H9 (cell line): ENCODE results near the gene VPS9D1. TPM values are rescaled to one million over a fixed set of nuclear protein-coding genes. Genes with fewer than 3 reads are reported as not detected.

Experiments used
- DNase-seq: peaks from one replicate; pipeline ENCODE4 v3.0.0-alpha.2; 2017
- H2AFZ ChIP-seq: one replicate; pipeline ENCODE4 v1.6.1; 2013; ENCODE audit warnings: mild to moderate bottlenecking, low read length, control low read depth, moderate library complexity
- H2AK5ac ChIP-seq: 2 replicates; pipeline ENCODE4 v1.6.1; 2013; ENCODE audit warnings: low read length, control low read depth, mixed read lengths; ENCODE audit not compliant: insufficient read length
- H2BK120ac ChIP-seq: one replicate; pipeline ENCODE4 v1.6.1; 2013; ENCODE audit warnings: low read depth, mild to moderate bottlenecking, low read length, control low read depth, inconsistent platforms; ENCODE audit not compliant: poor library complexity, severe bottlenecking
- H2BK12ac ChIP-seq: 2 replicates; pipeline ENCODE4 v1.6.1; 2013; ENCODE audit warnings: low read length, control low read depth, mixed read lengths, low read depth; ENCODE audit not compliant: insufficient read length
- H2BK15ac ChIP-seq: 2 replicates; pipeline ENCODE4 v1.6.1; 2013; ENCODE audit warnings: low read depth, low read length, control low read depth
- H2BK20ac ChIP-seq: one replicate; pipeline ENCODE4 v1.6.1; 2013; ENCODE audit warnings: low read depth, mild to moderate bottlenecking, low read length, control low read depth, inconsistent platforms; ENCODE audit not compliant: poor library complexity, severe bottlenecking
- H2BK5ac ChIP-seq: 2 replicates; pipeline ENCODE4 v1.6.1; 2013; ENCODE audit warnings: low read length, control low read depth, mixed read lengths; ENCODE audit not compliant: insufficient read length
- H3K14ac ChIP-seq: 2 replicates; pipeline ENCODE4 v1.6.1; 2013; ENCODE audit warnings: low read length, control low read depth; ENCODE audit not compliant: insufficient read depth
- H3K18ac ChIP-seq: 2 replicates; pipeline ENCODE4 v1.6.1; 2013; ENCODE audit warnings: low read depth, mild to moderate bottlenecking, mixed read lengths, low read length, control low read depth; ENCODE audit not compliant: insufficient read length
- H3K23ac ChIP-seq: 2 replicates; pipeline ENCODE4 v1.6.1; 2013; ENCODE audit warnings: low read length, control low read depth, mixed read lengths, low read depth; ENCODE audit not compliant: insufficient read length
- H3K23me2 ChIP-seq: 2 replicates; pipeline ENCODE4 v1.6.1; 2013; ENCODE audit warnings: low read depth, mild to moderate bottlenecking, mixed read lengths, low read length, control low read depth; ENCODE audit not compliant: insufficient read length, poor library complexity, severe bottlenecking
- H3K27ac ChIP-seq: 2 replicates; pipeline ENCODE4 v1.5.1; 2013; ENCODE audit warnings: low read length, control low read depth, mixed read lengths, low read depth; ENCODE audit not compliant: insufficient read length
- H3K27me3 ChIP-seq: 2 replicates; pipeline ENCODE4 v1.6.1; 2013; ENCODE audit warnings: low read length, control low read depth, inconsistent platforms; ENCODE audit not compliant: insufficient read depth
- H3K4ac ChIP-seq: 2 replicates; pipeline ENCODE4 v1.6.1; 2013; ENCODE audit warnings: low read depth, mild to moderate bottlenecking, control low read depth, inconsistent platforms, low read length, moderate library complexity
- H3K4me1 ChIP-seq: 2 replicates; pipeline ENCODE4 v1.6.1; 2013; ENCODE audit warnings: low read length, control low read depth, inconsistent platforms; ENCODE audit not compliant: insufficient read depth
- H3K4me2 ChIP-seq: 2 replicates; pipeline ENCODE4 v1.6.1; 2013; ENCODE audit warnings: low read length, control low read depth, mixed read lengths; ENCODE audit not compliant: insufficient read length, insufficient read depth
- H3K56ac ChIP-seq: 2 replicates; pipeline ENCODE4 v1.6.1; 2013; ENCODE audit warnings: low read depth, mild to moderate bottlenecking, mixed read lengths, low read length, control low read depth; ENCODE audit not compliant: insufficient read length
- H3K79me1 ChIP-seq: 2 replicates; pipeline ENCODE4 v1.6.1; 2013; ENCODE audit warnings: low read depth, mild to moderate bottlenecking, moderate library complexity, low read length, control low read depth, inconsistent platforms; ENCODE audit not compliant: insufficient read depth, poor library complexity, severe bottlenecking
- H3K79me2 ChIP-seq: 2 replicates; pipeline ENCODE4 v1.6.1; 2013; ENCODE audit warnings: low read length, control low read depth, inconsistent platforms; ENCODE audit not compliant: insufficient read depth
- H3K9ac ChIP-seq: 2 replicates; pipeline ENCODE4 v1.6.1; 2013; ENCODE audit warnings: low read length, control low read depth, mixed read lengths; ENCODE audit not compliant: insufficient read length; ENCODE audit errors: extremely low read depth
- H3K9me3 ChIP-seq: one replicate; pipeline ENCODE4 v1.6.1; 2013; ENCODE audit warnings: low read depth, low read length, inconsistent platforms; ENCODE audit not compliant: control insufficient read depth
- H3T11ph ChIP-seq: one replicate; pipeline ENCODE4 v1.6.1; 2013; ENCODE audit warnings: mild to moderate bottlenecking, low read length, control low read depth, inconsistent platforms
- H4K20me1 ChIP-seq: one replicate; pipeline ENCODE4 v1.6.1; 2013; ENCODE audit not compliant: control insufficient read depth, insufficient read length, insufficient read depth
- H4K5ac ChIP-seq: 2 replicates; pipeline ENCODE4 v1.6.1; 2013; ENCODE audit warnings: low read depth, mild to moderate bottlenecking, mixed read lengths, low read length, control low read depth; ENCODE audit not compliant: insufficient read length
- H4K8ac ChIP-seq: replicated peaks from 2 replicates; pipeline ENCODE4 v1.6.1; 2013; ENCODE audit warnings: low read length, control low read depth, mixed read lengths, low read depth; ENCODE audit not compliant: insufficient read length
- H4K91ac ChIP-seq: 2 replicates; pipeline ENCODE4 v1.6.1; 2013; ENCODE audit warnings: low read depth, mild to moderate bottlenecking, moderate library complexity, mixed read lengths, low read length, control low read depth; ENCODE audit not compliant: insufficient read length
- H3K27ac Mint-ChIP-seq, 3 experiments: 2 replicates in 2 of 3; 3 replicates in 1 of 3; pipeline ENCODE4 v1.8.0; 2020 to 2021; ENCODE audit warnings: mixed read lengths in 3 of 3, mild to moderate bottlenecking in 1 of 3, moderate library complexity in 1 of 3
- H3K27me3 Mint-ChIP-seq: 2 replicates; pipeline ENCODE4 v1.8.0; 2021; ENCODE audit warnings: low read depth, mild to moderate bottlenecking, moderate library complexity, mixed read lengths
- H3K36me3 Mint-ChIP-seq, 3 experiments: 2 replicates in 2 of 3; 3 replicates in 1 of 3; pipeline ENCODE4 v1.8.0; 2020 to 2021; ENCODE audit warnings: low read depth in 3 of 3, mixed read lengths in 3 of 3; ENCODE audit not compliant: insufficient read depth in 1 of 3
- H3K4me1 Mint-ChIP-seq, 2 experiments: 2 replicates each; pipeline ENCODE4 v1.8.0; 2020; ENCODE audit warnings: mixed read lengths in 2 of 2
- H3K4me3 Mint-ChIP-seq, 2 experiments: 2 replicates in 1 of 2; 3 replicates in 1 of 2; pipeline ENCODE4 v1.8.0; 2020 to 2021; ENCODE audit warnings: mild to moderate bottlenecking in 2 of 2, mixed read lengths in 2 of 2, moderate library complexity in 1 of 2
- H3K9me3 Mint-ChIP-seq, 2 experiments: 2 replicates in 1 of 2; 3 replicates in 1 of 2; pipeline ENCODE4 v1.8.0; 2020; ENCODE audit warnings: mild to moderate bottlenecking in 2 of 2, mixed read lengths in 2 of 2, moderate library complexity in 1 of 2
- CTCF ChIP-seq: fragments of 200-600 bp; sonication (generic); conservative IDR thresholded peaks from 3 replicates; pipeline ENCODE4 v1.8.0; 2021; ENCODE audit warnings: antibody characterized with exemption, mild to moderate bottlenecking
- WGBS: extraction: QIAGEN DNeasy Blood & Tissue Kit; methylation state at CpG from one replicate; pipeline ENCODE4 v1.1.7; 2013; ENCODE audit warnings: missing lambda C conversion rate, low lambda C conversion rate, mixed read lengths; ENCODE audit not compliant: insufficient read length; ENCODE audit errors: extremely low coverage; 5-methylcytosine and 5-hydroxymethylcytosine counted together
- total RNA-seq: library from RNA; stranded (reverse); gene quantifications from 2 replicates; pipeline ENCODE4 v1.2.1, GENCODE V29; 2021

VPS9D1 gene
- total RNA-seq, 1 experiment from 2014 or later = 6.0 TPM

DNA sequence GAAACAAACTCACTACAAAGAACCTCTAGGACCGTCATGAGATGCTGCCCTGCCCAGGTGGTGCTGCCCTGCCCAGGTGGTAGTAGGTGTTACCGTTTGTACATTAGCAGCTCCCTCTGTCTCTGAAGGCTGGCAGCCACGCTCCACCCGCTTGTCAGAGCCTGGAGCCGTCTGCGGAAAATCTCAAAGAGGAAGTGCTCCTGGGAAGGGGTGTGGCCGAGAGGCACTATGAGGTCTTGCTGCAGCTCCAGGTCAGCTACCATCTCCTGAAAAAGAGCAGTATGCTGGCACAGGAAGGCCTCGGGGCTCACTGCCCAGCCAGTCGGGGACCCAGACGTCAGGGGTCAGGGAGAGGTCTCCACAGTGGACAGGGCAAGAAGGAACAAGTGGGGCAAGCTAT lies 28.9 kb upstream of the VPS9D1 start:
- H2BK5ac ChIP-seq = no peak overlapping the region
- no peak overlapping the region for H3K9ac ChIP-seq
- WGBS = no CpG with 5 or more reads among the region's 10 CpGs
- no peaks in the 10 kb centered on the region for H3K4me1 Mint-ChIP-seq
- H2AFZ ChIP-seq = no peak overlapping the region
- no peak overlapping the region for H3T11ph ChIP-seq
- H4K91ac ChIP-seq = no peak overlapping the region
- no peak overlapping the region; a peak in 1 of 5 replicates for H3K4me3 Mint-ChIP-seq
- no peak overlapping the region for H2BK15ac ChIP-seq
- no peak for TF ChIP-seq CTCF
- no peak overlapping the region for H3K4me2 ChIP-seq
- no peak overlapping the region for H2BK120ac ChIP-seq
- no peak overlapping the region for H4K8ac ChIP-seq
- no peaks in the 10 kb centered on the region for H3K27me3 ChIP-seq
- no peaks in the 10 kb centered on the region for H3K27me3 Mint-ChIP-seq
- H3K36me3 Mint-ChIP-seq = peaks cover 45 to 78% (median 77%) of the 10 kb centered on the region in 3 experiments; a peak in 6 of 7 replicates
- peak overlapping the region in 1 of 3 experiments; percentile 93; a peak in 1 of 7 replicates for H3K27ac Mint-ChIP-seq
- no peaks in the 10 kb centered on the region for H3K23me2 ChIP-seq
- peaks cover 2% of the 10 kb centered on the region for H4K20me1 ChIP-seq
- no peak overlapping the region for H2BK12ac ChIP-seq
- no peak overlapping the region for H3K18ac ChIP-seq
- H3K9me3 Mint-ChIP-seq = no peaks in the 10 kb centered on the region; a peak in 1 of 5 replicates
- no peak for DNase-seq
- H2BK20ac ChIP-seq = no peak overlapping the region
- H3K27ac ChIP-seq = no peak overlapping the region
- H3K14ac ChIP-seq = no peak overlapping the region
- H3K56ac ChIP-seq = no peak overlapping the region
- no peaks in the 10 kb centered on the region for H3K79me1 ChIP-seq
- no peaks in the 10 kb centered on the region for H3K79me2 ChIP-seq
- H3K23ac ChIP-seq = no peak overlapping the region
- H3K4me1 ChIP-seq = no peaks in the 10 kb centered on the region
- no peaks in the 10 kb centered on the region for H3K9me3 ChIP-seq
- no peak overlapping the region for H2AK5ac ChIP-seq
- no peak overlapping the region for H4K5ac ChIP-seq
- no peak overlapping the region for H3K4ac ChIP-seq
